SJCRH30 (cell line): ENCODE data around the gene KCNF1. TPM values are rescaled to one million over a fixed set of nuclear protein-coding genes. Genes with fewer than 3 reads are reported as not detected.

Experiments
- DNase-seq, 2 experiments: peaks; one replicate each; pipeline ENCODE4 v3.0.0-alpha.2; 2015 to 2020
- H3K27ac ChIP-seq: fragments of 250-450 bp; sonication (Bioruptor Pico); 2 replicates; pipeline ENCODE4 v1.5.1; 2020; ENCODE audit warnings: mild to moderate bottlenecking, moderate library complexity
- H3K27me3 ChIP-seq: fragments of 250-450 bp; sonication (Bioruptor Pico); 2 replicates; pipeline ENCODE4 v1.5.1; 2020; ENCODE audit warnings: mild to moderate bottlenecking, moderate library complexity
- H3K36me3 ChIP-seq: fragments of 250-450 bp; sonication (Bioruptor Pico); 2 replicates; pipeline ENCODE4 v1.5.1; 2020; ENCODE audit warnings: mild to moderate bottlenecking, moderate library complexity
- H3K4me1 ChIP-seq: fragments of 250-450 bp; sonication (Bioruptor Pico); 2 replicates; pipeline ENCODE4 v1.5.1; 2020; ENCODE audit warnings: mild to moderate bottlenecking, moderate library complexity
- H3K4me3 ChIP-seq: fragments of 250-450 bp; sonication (Bioruptor Pico); 2 replicates; pipeline ENCODE4 v1.5.1; 2020; ENCODE audit warnings: mild to moderate bottlenecking, moderate library complexity
- H3K9me3 ChIP-seq: fragments of 250-450 bp; sonication (Bioruptor Pico); replicated peaks from 2 replicates; pipeline ENCODE4 v1.5.1; 2020; ENCODE audit warnings: mild to moderate bottlenecking, moderate library complexity
- total RNA-seq: library from RNA; depleted of rRNA; stranded (reverse); fragments of >200 nt; shearing (Covaris generic); gene quantifications from 2 replicates; pipeline ENCODE4 v1.2.3, GENCODE V29; 2014

KCNF1 gene
- total RNA-seq, 1 experiment from 2014 or later = 0.42 TPM

GRCh38 chr2:10905006-10905861, 6.5 kb upstream of the KCNF1 start:
- DNase-seq = peak; percentile 49 to 51
- H3K4me3 ChIP-seq = no peak overlapping the region
- peaks cover 7% of the 10 kb centered on the region for H3K4me1 ChIP-seq
- H3K27ac ChIP-seq = no peak overlapping the region
- H3K36me3 ChIP-seq = no peaks in the 10 kb centered on the region
- H3K9me3 ChIP-seq = peaks cover 2% of the 10 kb centered on the region; the same call in 1 of the 2 replicates
- H3K27me3 ChIP-seq = no peaks in the 10 kb centered on the region

DNA sequence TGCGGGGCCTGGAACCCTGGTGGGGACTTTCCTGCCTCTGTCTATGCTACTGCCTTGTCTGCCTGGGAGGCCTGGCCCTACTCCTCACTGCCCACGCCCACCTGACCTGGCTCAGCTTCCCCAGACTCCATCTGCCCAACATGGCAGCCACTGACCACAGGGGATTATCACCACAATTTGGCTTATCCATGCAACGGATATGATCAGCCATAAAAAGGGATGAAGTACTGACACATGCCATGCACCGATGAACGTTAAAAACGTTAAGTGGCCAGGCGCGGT, 5.9 kb upstream of the KCNF1 start:
- H3K9me3 ChIP-seq = peaks cover 2% of the 10 kb centered on the region; the same call in 1 of the 2 replicates
- H3K36me3 ChIP-seq = no peaks in the 10 kb centered on the region
- H3K27ac ChIP-seq = no peak overlapping the region
- H3K27me3 ChIP-seq = no peaks in the 10 kb centered on the region
- no peak overlapping the region for H3K4me3 ChIP-seq
- peak in 1 of 2 experiments; percentile 42 for DNase-seq
- peaks cover 7% of the 10 kb centered on the region for H3K4me1 ChIP-seq

- H3K27me3 ChIP-seq = no peaks in the 10 kb centered on the region
- no peaks in the 10 kb centered on the region for H3K36me3 ChIP-seq
- no peak overlapping the region for H3K27ac ChIP-seq
- no peak overlapping the region for H3K4me3 ChIP-seq
- peaks cover 2% of the 10 kb centered on the region; the same call in 1 of the 2 replicates for H3K9me3 ChIP-seq
- H3K4me1 ChIP-seq = peaks cover 12% of the 10 kb centered on the region
- DNase-seq = no peak
Measured at GRCh38 chr2:10906926-10907625, 4.7 kb upstream of the KCNF1 start.

DNA sequence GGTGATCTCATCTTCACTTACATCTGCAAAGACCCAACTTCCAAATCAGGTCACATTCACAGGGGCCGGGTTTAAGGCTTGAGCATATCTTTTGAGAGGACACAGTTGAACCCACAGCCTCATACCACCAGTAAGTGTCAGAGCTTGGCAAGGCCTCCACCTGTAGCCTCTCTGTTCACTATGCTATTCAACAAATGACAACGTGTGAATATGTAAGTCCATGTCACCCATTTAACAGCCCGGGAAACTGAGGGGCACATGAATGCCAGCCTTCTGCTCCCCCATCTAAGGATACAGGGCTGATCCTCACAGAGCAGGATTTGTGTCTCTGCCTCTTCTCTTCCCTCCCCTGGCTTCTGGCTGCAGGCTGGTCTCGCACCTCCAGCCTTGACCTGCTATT, 3.5 kb upstream of the KCNF1 start:
- no peak overlapping the region for H3K4me3 ChIP-seq
- no peak for DNase-seq
- peaks cover 2% of the 10 kb centered on the region; the same call in 1 of the 2 replicates for H3K9me3 ChIP-seq
- H3K4me1 ChIP-seq = peaks cover 12% of the 10 kb centered on the region
- no peaks in the 10 kb centered on the region for H3K27me3 ChIP-seq
- no peaks in the 10 kb centered on the region for H3K36me3 ChIP-seq
- H3K27ac ChIP-seq = no peak overlapping the region

DNA sequence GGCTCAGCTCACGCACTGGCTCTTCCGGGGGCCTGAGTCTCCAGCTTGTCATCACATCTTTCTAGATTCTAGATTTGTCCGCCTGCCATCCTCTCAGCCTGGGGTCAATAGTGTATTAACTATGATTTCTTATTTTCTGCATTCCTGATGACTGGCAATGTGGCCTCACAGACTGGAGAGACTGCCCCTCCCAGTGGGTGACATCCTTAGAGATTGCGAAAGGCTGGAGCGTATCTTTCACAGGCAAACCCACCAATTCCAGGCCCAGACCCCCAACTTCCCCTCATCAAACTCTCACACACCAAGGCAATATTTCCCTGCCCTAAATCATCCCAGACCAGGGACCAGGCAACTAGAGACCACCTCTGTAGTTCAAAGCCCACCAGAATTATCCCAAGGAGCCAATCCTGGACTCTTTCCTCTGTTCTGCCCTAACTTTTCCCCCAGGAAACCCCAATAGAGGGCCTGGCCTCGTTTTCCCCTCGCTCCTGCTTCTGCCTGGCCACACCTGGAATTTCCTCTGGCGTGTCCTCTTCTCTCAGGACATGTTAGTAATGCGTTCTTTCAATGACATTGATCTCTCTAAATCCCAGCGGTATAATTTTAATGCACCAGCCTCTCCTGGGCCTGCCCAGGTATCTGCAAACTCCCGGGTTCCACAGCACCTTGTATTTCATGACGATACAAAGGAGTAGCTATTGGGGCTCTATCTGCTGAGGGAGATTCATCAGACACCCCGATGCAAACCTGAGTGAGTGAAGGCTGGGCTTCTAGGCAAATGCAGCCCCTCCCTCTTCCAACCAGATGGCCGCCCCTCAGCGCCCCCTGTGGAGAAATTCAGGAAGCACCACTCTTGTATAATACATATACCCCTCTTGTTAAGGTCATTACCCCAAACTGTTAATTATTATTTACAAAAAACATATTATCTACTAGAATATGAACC, 2.4 kb upstream of the KCNF1 start:
- Histone ChIP-seq H3K36me3 (no peaks in the 10 kb centered on the region), H3K27me3 (no peaks in the 10 kb centered on the region), H3K9me3 (peaks cover 2% of the 10 kb centered on the region; the same call in 1 of the 2 replicates), H3K4me1 (peaks cover 12% of the 10 kb centered on the region), H3K4me3 (no peak overlapping the region), H3K27ac (no peak overlapping the region)
- DNase-seq = peak in 1 of 2 experiments; percentile 52

DNA sequence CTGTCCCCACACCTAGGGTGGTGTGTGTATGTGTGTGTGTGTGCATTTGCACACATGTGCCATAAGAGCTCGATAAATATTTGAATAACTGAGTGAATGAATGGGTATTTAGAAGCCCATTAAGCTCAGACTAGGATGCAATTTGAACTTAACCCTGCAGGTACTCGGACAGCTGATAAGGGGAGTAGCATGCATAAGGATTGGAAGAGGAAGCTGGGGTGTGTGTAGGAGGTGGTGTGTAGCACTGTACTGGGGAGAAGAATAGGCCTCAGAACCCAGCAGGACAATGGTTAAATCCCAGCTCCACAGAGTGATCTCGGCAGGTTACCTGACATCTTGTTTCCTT, 1.8 kb upstream of the KCNF1 start:
- Histone ChIP-seq H3K4me1 (peaks cover 12% of the 10 kb centered on the region), H3K36me3 (no peaks in the 10 kb centered on the region), H3K4me3 (no peak overlapping the region), H3K9me3 (no peaks in the 10 kb centered on the region), H3K27me3 (no peaks in the 10 kb centered on the region), H3K27ac (no peak overlapping the region)
- no peak for DNase-seq

DNA sequence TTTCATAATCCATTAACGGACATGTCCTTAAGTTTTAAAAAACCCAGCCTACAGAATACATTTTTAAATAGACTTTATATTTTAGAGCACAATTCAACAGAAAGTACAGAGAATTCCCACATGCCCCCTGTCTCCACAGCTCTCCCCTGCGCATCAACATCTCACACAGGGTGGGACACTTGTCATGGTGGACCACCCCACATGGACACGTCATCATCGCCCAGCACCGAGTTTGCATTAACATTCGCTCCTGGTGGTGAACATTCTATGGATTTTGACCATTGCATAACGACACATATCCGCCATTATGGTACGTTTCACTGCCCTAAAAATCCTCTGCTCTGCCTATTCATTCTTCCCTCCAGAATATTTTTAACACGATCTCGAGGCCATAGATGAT, 1.1 kb upstream of the KCNF1 start:
- no peaks in the 10 kb centered on the region for H3K36me3 ChIP-seq
- H3K27ac ChIP-seq = no peak overlapping the region
- H3K4me1 ChIP-seq = peaks cover 6% of the 10 kb centered on the region
- DNase-seq = no peak
- H3K9me3 ChIP-seq = no peaks in the 10 kb centered on the region
- H3K27me3 ChIP-seq = no peaks in the 10 kb centered on the region
- H3K4me3 ChIP-seq = no peak overlapping the region

- no peak for DNase-seq
- H3K27ac ChIP-seq = peak overlapping the region; percentile 22; the same call in 1 of the 2 replicates
- no peaks in the 10 kb centered on the region for H3K27me3 ChIP-seq
- peaks cover 6% of the 10 kb centered on the region for H3K4me1 ChIP-seq
- H3K9me3 ChIP-seq = no peaks in the 10 kb centered on the region
- H3K4me3 ChIP-seq = peak overlapping the region; percentile 36
- H3K36me3 ChIP-seq = no peaks in the 10 kb centered on the region
Measured at GRCh38 chr2:10912076-10912731, 470 bp downstream of the KCNF1 start.

- DNase-seq = no peak
- Histone ChIP-seq H3K4me3 (no peak overlapping the region), H3K9me3 (no peaks in the 10 kb centered on the region), H3K27ac (no peak overlapping the region), H3K4me1 (peaks cover 6% of the 10 kb centered on the region), H3K27me3 (no peaks in the 10 kb centered on the region), H3K36me3 (no peaks in the 10 kb centered on the region)
Measured at GRCh38 chr2:10912796-10913455, 1.2 kb downstream of the KCNF1 start.

GRCh38 chr2:10913501-10914271, 2.0 kb downstream of the KCNF1 start:
- no peaks in the 10 kb centered on the region for H3K27me3 ChIP-seq
- H3K4me3 ChIP-seq = no peak overlapping the region
- H3K4me1 ChIP-seq = peaks cover 6% of the 10 kb centered on the region
- H3K36me3 ChIP-seq = no peaks in the 10 kb centered on the region
- H3K27ac ChIP-seq = no peak overlapping the region
- no peaks in the 10 kb centered on the region for H3K9me3 ChIP-seq
- DNase-seq = no peak

- Histone ChIP-seq H3K27me3 (no peaks in the 10 kb centered on the region), H3K4me1 (peaks cover 6% of the 10 kb centered on the region), H3K36me3 (no peaks in the 10 kb centered on the region), H3K4me3 (no peak overlapping the region), H3K27ac (no peak overlapping the region), H3K9me3 (no peaks in the 10 kb centered on the region)
- no peak for DNase-seq
Measured at GRCh38 chr2:10914272-10914693, 2.5 kb downstream of the KCNF1 start.

DNA sequence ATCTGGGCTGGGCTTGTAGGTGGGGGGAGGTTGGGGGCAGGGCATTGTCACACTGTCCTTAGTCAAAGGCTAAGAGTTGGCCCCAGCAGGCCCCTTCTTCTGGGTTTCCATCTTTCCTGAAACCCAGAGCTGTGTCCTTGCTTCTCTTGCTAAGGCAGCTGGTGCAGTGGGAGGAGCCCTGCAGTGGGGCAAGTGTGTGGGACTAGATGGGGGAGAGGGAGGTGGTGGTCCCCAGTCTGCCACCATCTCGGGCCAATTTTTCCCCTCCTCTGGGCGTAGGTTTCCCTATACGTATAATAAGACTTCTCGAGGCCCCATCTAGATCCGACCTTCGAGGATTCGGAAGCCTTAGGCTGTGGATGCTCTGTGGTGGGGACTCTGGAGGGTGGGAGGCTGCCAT, 3.5 kb downstream of the KCNF1 start:
- no peak for DNase-seq
- Histone ChIP-seq H3K27me3 (no peaks in the 10 kb centered on the region), H3K9me3 (no peaks in the 10 kb centered on the region), H3K27ac (no peak overlapping the region), H3K4me1 (peaks cover 6% of the 10 kb centered on the region), H3K4me3 (no peak overlapping the region), H3K36me3 (no peaks in the 10 kb centered on the region)

- Histone ChIP-seq H3K4me3 (no peak overlapping the region), H3K27me3 (no peaks in the 10 kb centered on the region), H3K27ac (no peak overlapping the region), H3K9me3 (no peaks in the 10 kb centered on the region), H3K36me3 (no peaks in the 10 kb centered on the region), H3K4me1 (peaks cover 6% of the 10 kb centered on the region)
- no peak for DNase-seq
Measured at GRCh38 chr2:10915731-10916276, 4.1 kb downstream of the KCNF1 start.
